ENCODE measurements around the gene PTPRA.
"Not testable (repeated sequence)": the region's sequence is repeated elsewhere in the genome, so short reads cannot be mapped to it uniquely, and the experiment has no call there.

Gene PTPRA

GRCh38 chr20:2998728-2999127 lies 125.4 kb downstream of the PTPRA start:
- no peak for DNase-seq (ENCODE audit: low read depth in 2 of 2)

GRCh38 chr20:3000852-3001523 lies 127.7 kb downstream of the PTPRA start:
- DNase-seq (ENCODE audit: low read depth in 2 of 2) = no peak

GRCh38 chr20:3003416-3003815 lies 130.1 kb downstream of the PTPRA start:
- no peak for DNase-seq (ENCODE audit: low read depth in 2 of 2)

- DNase-seq (ENCODE audit: low read depth in 2 of 2) = no peak
Measured at GRCh38 chr20:3010985-3011723, 137.9 kb downstream of the PTPRA start.

GRCh38 chr20:3011752-3012151 lies 138.5 kb downstream of the PTPRA start:
- DNase-seq (ENCODE audit: low read depth in 2 of 2) = no peak

- no peak for DNase-seq (ENCODE audit: low read depth in 2 of 2)
Measured at GRCh38 chr20:3013771-3014170, 140.5 kb downstream of the PTPRA start.

GRCh38 chr20:3014179-3014578 lies 140.9 kb downstream of the PTPRA start:
- no peak for DNase-seq (ENCODE audit: low read depth in 2 of 2)

- DNase-seq (ENCODE audit: low read depth in 2 of 2) = no peak
Measured at GRCh38 chr20:3014662-3015061, 141.4 kb downstream of the PTPRA start.

- DNase-seq (ENCODE audit: low read depth in 2 of 2) = not testable (repeated sequence)
Measured at GRCh38 chr20:3015302-3015701, 142.0 kb downstream of the PTPRA start.

GRCh38 chr20:3021327-3021726 lies 148.0 kb downstream of the PTPRA start:
- DNase-seq (ENCODE audit: low read depth in 2 of 2) = no peak

GRCh38 chr20:3021777-3022176 lies 148.5 kb downstream of the PTPRA start:
- no peak for DNase-seq (ENCODE audit: low read depth in 2 of 2)

- not testable (repeated sequence) for DNase-seq (ENCODE audit: low read depth in 2 of 2)
Measured at GRCh38 chr20:3022559-3023490, 149.5 kb downstream of the PTPRA start.

- no peak for DNase-seq (ENCODE audit: low read depth in 2 of 2)
Measured at GRCh38 chr20:3027987-3028386, 154.7 kb downstream of the PTPRA start.

GRCh38 chr20:3031524-3032147 lies 158.4 kb downstream of the PTPRA start:
- no peak for DNase-seq (ENCODE audit: low read depth in 2 of 2)

- no peak for DNase-seq (ENCODE audit: low read depth in 2 of 2)
Measured at GRCh38 chr20:3032624-3033023, 159.3 kb downstream of the PTPRA start.

- DNase-seq (ENCODE audit: low read depth in 2 of 2) = no peak
Measured at GRCh38 chr20:3037654-3038053, 164.4 kb downstream of the PTPRA start.

- DNase-seq (ENCODE audit: low read depth in 2 of 2) = no peak
Measured at GRCh38 chr20:3038454-3038853, 165.2 kb downstream of the PTPRA start.

GRCh38 chr20:3039426-3039825 lies 166.1 kb downstream of the PTPRA start:
- DNase-seq (ENCODE audit: low read depth in 2 of 2) = no peak

- no peak for DNase-seq (ENCODE audit: low read depth in 2 of 2)
Measured at GRCh38 chr20:3040086-3040485, 166.8 kb downstream of the PTPRA start.

GRCh38 chr20:3041854-3042409 lies 168.7 kb downstream of the PTPRA start:
- DNase-seq (ENCODE audit: low read depth in 2 of 2) = no peak

GRCh38 chr20:3042625-3043024 lies 169.3 kb downstream of the PTPRA start:
- no peak for DNase-seq (ENCODE audit: low read depth in 2 of 2)

- DNase-seq (ENCODE audit: low read depth in 2 of 2) = no peak
Measured at GRCh38 chr20:3043322-3043721, 170.0 kb downstream of the PTPRA start, which contains the start of gene GNRH2. GNRH2 (plus strand) TSS chr20:3043622; CDS start chr20:3044415, 793 bp downstream.

All from stimulated activated CD8-positive, alpha-beta memory T cell treated with anti-CD3 and anti-CD28 coated beads, Interleukin-7, amount 100 ng/mL, for 4 hours (primary cell).